GM04503 (cell line): ENCODE measurements around the gene SAE1.

Experiments
- DNase-seq: peaks from one replicate; pipeline ENCODE4 v3.0.0-alpha.2; 2012; ENCODE audit warnings: low read depth

SAE1 gene

DNA sequence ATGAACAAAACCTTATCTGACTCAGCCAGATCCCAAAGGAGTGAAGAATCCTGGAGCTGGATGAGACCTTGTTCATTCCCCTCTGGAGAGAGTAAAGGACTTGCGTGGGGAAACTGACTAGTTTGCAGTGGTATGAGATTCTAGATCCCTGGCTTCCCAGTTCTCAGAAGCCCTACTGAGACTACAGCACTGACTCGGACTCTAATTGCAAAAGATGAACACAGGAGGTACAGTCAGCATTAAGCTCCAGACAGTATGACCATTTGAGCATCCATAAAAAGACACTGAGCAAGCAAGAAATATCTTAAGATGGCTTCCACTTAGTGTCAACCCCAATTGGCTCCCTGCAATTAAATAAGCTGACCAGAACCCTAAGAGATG is 23.8 kb upstream of the SAE1 start:
- DNase-seq, result peak; percentile 39

DNA sequence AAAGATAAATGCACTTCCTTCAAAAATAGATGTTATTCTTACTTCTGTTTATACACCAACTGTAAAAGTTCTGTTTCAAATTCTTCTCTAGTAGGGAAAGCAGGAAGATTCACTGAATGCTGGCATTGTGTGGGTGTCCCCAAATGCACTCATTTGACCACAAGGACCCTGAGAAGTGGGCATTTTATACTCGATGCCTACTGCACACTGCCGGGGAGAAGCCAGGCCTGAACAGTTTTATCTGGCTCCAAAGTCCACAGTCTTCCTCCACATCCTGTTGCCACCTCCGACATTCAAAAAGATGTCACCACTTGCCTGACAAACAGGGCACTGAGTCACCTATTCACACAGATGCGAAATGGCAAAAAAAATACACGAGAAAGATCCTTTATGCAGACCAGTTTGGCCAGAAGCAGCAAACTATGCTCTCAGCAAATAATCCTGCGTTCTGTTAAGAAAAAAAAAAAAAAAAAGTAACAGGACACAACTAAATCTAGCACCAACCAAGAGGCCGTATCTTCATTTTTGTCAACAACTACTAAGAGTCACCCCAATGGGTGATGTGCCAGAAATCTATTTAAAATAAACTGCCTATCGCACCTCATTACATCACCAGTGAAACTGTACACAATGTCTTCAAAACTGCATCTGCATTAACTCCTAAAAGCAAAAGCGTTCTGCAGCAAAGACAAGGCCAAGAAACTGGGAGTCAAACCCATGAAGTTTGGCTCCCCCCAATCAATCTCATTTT is 23.3 kb upstream of the SAE1 start:
- no peak for DNase-seq

DNA sequence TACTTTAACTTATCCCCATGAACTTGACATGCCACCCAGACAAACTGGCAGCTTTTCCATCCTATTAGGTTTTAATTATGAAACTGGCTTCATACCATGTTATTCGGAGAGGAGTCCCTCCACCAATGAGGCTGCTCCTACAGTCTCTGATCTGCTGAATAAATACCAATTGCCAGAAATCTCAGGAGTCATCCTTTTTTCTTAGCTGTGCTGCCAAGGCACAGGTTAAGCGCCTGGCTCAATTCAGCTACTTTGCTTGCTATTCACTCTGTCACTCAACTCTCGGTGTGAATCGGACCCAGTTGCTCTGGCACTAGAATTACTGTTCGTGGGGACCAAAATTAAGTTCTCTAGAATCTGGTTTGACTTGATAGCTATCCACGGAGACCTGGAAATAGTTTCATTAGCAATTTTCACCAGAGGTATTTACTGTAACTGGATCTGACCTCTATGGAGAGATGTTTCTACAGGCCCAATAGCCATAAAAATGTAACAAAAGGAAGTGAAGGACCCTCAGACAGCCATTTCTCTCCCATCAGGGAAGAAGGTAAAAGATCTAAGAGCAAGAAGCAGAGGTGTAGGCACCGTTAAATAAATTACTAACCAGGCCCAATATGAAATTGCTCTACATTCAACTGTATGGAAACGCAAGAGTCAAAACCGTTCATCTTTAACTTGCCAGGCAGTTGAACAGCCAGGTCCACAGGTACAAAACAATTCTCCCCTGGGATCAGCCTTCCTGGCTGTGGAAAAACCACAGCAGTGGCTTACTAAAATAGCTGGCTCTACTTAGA is 22.5 kb upstream of the SAE1 start:
- DNase-seq, result no peak

DNA sequence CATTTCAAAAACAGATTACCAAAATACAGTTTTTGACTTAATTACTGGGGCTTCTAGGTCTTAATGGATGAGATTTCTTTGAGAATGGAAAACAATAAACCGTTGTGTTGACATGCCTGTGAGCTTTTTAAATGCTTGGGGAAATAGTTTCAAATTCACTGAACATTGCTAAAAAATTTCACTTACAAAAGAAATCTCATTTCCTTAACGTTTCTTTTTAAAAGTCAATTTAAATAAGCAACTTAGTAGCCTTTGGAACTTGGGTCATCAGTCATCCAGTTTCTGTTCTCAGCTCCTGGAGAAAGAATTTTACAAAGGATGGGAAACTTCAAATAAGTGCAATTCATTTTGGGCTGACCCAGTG is 21.5 kb upstream of the SAE1 start:
- DNase-seq, result no peak

DNA sequence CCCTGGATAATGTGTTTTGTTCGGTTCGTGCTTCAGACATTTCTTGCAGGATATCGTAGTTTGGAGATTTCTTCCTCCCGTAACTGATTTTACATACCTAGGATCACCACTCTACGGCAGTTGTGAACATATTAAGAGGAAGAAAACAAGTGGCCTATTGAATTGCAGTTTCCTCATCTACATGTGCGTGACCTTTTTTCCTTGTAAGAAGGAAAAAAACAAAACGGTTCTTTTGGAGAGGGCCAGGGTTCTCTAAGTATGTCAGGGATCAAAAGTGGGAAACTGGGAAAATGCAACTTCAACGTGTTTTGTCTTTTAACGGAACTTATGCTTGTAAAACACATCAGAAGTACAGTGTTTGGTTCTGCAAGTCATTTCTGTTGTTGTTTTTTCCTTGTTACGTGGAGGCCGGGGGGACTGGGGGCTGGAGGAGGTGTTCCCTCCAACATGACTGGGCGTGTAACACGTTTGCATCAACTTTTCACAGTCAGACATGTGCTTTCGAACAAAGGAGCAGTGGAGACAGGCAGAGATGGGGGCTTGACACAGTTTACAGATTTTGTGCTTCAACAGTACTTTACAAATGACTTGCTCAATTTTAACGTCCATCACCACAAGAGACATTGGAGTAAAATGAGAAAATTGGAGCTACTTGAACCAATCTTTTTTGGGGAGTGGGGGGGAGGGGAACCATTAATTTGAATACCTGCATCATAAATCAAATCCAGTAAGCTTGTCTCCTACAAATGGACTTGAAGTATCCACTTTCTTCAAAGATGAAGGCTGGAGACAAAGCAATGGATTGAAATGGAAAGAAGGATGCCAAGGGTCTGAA is 20.9 kb upstream of the SAE1 start:
- DNase-seq, result no peak

DNA sequence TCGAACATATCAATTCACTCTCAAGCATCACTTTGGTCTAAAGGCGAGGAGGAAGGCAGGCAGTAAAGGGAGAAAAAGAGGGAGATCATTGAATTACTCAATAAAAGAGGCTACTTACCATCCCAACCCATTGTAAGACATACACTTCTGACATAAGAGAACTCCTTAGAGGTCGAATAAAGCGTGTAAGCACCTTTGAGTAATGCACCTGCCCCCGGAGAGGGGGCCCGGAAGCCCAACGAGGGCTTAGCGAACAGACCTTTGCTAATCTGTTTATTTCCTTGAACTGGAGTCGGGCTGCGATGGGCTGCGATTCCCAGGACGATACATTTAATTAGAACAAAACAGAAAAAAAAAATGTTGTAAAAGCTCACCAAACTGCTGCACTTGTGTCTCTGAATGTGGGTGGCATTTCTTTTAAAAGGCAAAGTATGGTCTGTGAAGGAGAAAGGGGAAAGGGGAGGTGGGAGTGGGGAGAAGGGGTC is 20.1 kb upstream of the SAE1 start:
- DNase-seq, result no peak

DNA sequence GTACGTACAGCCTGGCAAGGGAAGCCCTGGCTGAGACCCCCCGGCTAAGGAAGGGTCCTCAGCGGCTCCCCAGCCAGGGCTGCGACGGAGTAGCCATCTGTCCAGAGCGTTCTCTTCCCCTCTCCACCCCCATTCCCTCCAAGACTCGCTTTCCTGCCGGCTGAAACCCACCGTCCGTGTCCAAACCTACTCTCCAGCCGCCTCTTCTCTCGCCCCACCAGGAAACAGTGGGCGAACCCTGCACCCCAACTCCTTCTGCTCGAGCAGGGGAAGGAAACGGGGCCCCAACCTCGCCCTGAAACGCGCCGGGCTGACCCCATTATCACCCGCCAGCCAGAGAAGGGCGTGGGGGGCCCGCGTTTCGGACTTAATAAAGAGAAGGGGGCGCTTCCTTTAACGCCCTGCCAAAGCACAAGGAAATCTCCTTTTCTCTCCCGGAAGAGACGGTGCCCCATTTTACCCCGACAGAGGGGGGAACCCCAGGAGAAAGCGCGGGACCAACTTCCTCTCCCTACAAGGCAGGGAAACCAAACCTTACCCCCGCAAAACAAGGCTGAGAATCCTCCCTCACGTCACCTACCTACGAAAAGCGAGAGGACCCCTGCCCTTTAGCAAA is 19.5 kb upstream of the SAE1 start:
- no peak for DNase-seq

DNA sequence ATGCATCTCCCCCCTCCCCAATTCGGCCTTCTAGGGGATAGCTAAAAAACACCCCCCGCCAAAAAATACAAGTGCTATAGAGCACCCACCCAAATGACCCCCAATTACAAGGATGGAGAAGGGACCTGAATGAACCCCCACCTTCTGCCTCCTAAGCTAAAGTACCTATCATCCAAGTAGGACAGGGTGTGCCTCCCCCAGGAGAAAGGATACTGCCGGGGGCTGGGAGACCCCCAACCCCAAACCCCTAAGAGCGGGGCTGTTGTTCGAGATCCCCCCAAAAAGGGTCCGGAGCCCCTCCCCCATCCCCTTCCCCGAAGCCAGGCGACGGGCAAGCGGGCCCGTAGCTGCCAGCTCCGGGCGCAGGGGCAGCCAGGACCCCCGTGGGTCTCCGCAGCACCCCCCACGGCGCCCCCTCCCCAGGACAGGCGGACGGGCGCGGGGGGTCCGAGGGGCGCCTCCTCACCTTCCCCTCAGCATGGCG is 18.9 kb upstream of the SAE1 start:
- no peak for DNase-seq

DNA sequence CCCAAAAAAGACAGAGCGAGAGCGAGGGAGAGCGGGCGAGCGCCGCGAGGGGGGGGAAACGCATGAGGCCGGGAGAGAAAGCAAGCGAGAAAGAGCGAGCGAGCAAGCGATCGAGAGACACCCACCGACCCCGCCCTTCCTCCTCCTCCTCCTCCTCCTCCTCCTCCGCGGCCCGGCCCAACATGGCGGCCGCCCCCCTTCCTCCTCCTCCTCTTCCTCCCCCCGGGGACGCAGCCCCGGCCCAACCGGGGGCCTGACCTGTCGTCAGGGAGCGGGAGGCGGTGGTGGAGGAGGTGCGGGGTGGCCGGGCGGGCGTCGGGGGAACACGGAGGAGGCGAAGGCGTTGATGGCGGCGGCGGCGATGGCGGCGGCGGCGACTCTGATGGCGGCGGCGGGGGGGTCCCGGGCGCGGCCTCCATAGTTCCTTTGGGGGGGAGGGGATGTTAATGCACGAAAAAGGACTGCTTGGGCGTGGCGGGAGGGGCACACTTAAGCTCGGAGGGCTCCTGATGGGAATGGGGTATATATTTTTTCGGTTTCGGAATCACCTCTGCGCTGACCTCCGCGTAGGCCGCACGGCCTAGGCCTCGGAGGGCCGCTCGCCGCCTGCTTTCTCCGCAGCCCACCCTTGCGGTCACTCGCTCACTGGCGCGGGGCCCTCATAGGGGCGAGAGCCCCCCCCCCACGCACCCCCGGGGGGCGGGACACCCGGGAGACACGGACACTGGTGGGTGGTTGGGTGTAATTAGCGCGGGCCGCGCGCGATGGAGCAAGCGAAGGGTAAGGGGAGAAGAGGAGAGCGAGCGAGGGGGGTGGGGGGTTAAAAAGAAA is 18.3 kb upstream of the SAE1 start:
- DNase-seq, result peak; percentile 46

DNA sequence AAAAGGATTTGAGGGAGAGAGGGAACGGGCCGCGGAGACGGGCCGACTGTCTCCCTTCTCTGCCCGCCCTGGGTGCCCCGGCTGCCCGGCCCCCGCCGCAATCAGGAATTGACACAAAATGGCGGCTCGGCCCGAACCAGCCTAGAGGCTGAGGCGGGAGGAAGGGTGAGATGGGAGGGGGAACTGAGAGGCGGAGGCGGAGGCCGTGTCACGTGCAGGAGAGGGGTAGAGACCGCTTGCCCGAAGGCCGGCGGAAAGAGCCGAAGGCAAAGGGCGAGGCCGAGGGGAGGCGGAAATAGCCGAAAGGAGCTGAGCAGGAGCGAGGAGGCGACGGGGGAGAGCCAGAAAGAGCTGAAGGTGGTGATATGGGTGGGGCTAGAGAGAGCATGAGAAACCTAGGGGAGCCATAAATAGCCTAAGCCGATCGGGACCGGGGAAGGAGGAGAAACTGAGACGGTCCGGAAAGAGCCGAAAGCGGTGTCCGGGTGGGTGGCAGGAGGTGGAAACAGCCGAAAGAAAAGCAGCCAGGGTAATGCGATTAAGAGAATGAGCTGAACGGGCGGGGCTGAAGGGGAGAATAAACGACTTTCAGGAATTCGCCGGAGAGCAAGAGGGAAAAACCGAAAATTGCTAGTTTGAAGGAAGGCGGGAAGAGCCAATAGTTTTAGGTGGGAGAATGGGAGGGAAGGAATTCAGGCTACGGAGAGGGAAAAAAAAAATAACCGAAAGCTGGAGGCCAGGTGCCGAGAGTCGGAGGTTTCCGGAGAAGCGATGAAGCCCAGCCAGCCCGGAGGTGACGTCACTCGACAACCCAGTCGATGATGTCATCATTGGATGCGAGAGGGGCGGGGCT is 17.4 kb upstream of the SAE1 start, which contains the start of gene ZC3H4:
TSS of gene ZC3H4 (minus strand) at position 780 of the 853 bp plus-strand sequence. CDS start 1,192 bp downstream, outside the sequence.
- DNase-seq, result peak; percentile 96

DNA sequence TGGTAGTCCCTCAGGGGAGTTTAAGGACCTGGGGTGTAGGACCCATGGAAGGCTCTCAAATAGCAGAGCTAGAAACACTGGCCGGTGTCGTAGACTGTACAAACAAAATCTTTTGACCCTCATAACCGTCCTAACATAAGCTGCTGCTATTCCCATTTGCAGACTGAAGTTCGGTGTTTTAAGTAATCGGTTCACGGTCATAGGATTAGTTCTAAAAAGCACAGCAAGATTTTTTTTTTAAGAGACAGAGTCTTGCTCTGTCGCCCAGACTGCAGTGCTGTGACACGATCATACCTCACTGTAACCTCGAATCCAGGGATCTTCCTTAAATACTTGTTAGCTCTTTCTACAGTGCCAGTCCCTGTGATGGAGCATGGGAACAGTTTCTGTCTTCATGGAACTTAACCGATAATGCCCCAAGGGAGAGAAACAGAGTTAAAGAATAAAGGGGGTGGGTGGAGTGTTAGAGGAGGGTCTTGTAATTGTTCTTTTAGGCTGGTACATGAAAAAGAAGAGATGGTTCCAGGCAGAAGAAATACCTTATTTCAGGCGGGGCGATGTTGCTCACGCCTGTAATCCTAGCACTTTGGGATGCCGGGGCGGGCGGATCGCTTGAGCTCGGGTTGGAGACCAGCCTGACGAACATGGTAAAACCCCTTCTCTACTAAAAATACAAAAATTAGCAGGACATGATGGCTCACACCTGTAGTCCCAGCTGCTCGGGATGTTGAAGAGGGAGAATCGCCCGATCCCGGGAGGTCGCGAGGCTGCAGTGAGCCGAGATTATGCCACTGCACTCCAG is 16.6 kb upstream of the SAE1 start:
- DNase-seq, result no peak

DNA sequence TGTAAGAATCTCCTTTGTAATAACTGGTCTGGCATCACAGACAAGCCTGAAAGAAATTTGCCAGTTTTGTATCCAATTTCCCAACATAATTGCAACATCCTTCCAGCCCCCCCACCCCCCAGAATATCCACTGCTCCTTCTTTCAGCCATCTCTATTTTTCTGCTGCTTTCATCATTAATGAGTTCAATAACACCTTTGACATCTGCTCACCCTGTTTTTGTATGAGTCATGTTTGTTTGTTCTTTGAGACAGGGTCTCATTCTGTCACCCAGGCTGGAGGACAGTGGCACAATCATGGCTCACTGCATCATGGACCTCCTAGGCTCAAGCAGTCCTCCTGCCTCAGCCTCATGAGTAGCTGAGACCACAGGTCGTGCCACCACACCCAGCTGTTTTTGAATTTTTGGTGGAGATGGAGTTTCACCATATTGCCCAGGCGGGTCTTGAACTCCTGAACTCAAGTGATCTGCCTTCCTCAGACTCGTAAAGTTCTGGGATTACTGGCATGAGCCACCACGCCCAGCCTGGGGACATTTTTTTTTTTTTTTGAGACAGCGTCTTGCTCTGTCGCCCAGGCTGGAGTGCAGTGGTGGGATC is 10.1 kb upstream of the SAE1 start:
- DNase-seq, result no peak

DNA sequence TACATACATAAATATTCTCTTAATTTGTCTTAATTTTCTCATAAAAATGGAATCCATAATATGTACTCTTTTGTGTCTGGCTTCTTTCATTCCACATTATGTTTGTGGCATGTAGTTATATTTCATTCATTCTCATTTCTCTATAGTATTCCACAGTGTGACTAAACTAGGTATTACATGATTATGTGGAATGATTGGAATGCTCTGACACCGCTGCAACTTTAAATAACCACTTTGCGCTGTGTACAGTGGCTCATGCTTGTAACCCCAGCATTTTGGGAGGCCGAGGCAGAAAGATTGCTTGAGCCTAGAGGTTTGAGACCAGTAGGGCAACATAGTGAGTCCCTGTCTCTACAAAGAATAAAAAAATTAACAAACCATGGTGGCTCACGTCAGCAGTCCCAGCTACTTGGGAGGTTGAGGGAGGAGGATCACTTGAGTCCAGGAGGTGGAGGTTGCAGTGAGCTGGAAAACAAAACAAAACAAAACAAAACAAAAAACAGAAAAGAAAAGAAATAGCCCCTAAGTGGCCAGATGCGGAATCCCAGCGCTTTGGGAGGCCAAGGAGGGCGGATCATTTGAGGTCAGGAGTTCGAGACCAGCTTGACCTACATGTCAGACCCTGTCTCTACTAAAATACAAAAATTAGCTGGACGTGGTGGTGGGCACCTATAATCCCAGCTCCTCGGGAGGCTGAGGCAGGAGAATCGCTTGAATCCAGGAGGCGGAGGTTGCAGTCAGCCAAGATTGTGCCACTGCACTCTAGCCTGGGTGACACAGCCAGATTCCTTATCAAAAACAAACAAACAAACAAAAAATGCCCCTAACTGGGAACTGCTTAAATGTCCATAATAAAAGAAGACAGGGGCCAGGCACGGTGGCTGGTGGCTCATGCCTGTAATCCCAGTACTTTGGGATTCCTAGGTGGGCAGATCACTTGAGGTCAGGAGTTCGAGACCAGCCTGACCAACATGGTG is 8.0 kb upstream of the SAE1 start:
- DNase-seq, result peak; percentile 68

DNA sequence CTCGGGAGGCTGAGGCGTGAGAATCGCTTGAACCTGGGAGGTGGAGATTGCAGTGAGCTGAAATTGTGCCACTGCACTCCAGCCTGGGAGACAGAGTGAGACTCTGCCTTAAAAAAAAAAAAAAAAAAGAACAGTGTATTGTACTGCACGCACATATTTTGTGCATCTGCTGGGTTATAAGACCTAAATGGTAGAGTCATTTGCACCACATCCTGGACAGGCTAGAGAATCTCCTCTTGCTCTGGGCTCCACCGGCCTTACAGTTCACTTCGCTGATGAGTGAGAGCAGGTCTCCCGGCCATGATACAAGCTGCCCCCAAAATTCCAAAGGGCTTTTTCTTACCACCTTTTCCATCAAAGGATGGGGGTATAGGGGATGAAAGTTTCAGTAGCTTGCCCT is 7.2 kb upstream of the SAE1 start:
- no peak for DNase-seq

DNA sequence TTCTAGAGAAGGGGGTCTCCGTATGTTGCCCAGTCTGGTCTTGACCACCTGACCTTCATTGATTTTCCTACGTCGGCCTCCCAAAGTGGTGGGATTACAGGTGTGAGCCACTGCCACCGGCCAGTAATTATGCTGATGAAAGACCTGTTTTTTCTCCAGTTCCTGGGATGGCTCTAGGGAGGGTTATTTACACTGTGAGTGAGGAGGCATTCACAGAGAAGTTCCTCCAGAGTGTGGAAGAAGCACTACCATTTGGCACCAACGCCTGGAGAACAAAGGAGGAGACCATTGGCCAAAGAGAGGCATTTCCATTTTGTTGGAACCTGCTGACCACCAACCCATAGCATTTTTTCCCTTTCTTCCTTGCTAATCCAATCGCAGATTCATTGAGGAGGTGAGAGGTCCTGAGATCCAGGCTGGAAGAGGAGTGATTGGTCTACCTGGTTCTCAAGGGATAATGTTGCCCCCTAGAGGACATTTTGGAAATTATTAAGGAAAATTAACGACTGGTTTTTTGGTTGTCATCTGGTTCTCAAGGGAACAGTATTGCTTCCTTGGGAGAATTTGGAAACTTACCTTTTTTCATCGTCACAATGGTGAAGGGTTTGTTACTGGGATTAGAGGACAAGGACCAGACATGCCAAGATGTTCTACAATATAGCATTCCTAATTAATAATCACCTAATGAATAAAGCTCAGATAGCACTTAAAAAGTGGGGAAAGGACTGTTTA is 5.5 kb upstream of the SAE1 start:
- DNase-seq, result no peak

DNA sequence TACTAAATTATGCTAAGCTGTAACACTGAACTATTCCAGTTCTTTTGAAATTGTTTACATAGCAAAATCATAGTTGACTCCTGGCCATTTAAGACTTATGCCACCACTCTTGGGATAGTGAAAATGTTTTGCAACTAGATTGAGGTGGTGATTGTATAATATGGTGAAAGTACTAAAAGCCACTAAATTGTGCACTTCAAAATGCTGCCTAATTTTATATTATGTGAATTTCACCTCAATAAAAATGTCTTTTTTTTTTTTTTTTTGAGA is 5.0 kb upstream of the SAE1 start:
- DNase-seq, result no peak

DNA sequence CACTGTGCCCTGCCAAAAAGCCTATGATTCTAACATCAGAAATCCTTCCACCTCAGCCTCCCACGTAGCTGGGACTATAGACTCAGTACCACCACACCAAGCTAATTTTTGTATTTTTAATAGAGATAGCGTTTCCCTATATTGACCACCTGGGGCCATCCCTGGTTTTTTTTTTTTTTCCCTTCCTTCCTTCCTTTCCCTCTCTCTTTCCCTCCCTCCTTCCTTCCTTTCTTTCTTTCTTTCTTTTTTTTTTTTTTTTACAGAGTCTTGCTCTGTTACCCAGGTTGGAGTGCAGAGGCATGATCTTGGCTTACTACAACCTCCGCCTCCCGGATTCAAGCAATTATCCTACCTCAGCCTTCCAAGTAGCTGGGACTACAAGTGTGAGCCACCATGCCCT is 1.1 kb upstream of the SAE1 start:
- no peak for DNase-seq
